A673 (cell line): Measurements from ENCODE around the gene PIN1. TPM values are rescaled to one million over a fixed set of nuclear protein-coding genes. Genes with fewer than 3 reads are reported as not detected.

ENCODE experiments used
- BruUV-seq: library from RNA; stranded (reverse); fragments of 400-500 nt; replicated peaks from 2 replicates; lab custom pipeline; 2021; lab: Mats Ljungman, UMichigan
- CTCF ChIA-PET: fragments of 300-600 bp; sonication (Branson Sonifier 250); formaldehyde crosslinking; loops from one replicate; lab custom pipeline; 2022; ENCODE audit warnings: antibody characterized with exemption; lab: Charles Lee
- POLR2A ChIA-PET: fragments of 300-600 bp; sonication (Branson Sonifier 250); formaldehyde crosslinking; loops from one replicate; lab custom pipeline; 2022; ENCODE audit warnings: antibody characterized with exemption; ENCODE audit not compliant: low non-redundant PET; lab: Charles Lee
- DNase-seq: peaks from one replicate; pipeline ENCODE4 v3.0.0-alpha.2; 2015; ENCODE audit warnings: low spot score
- H3K27ac ChIP-seq: fragments of 200-600 bp; sonication (generic); 2 replicates; pipeline ENCODE4 v1.5.1; 2016; ENCODE audit warnings: mixed run types, low read depth, mild to moderate bottlenecking, mixed read lengths, antibody characterized with exemption, low read length; ENCODE audit not compliant: poor library complexity, severe bottlenecking
- H3K27me3 ChIP-seq: fragments of 200-600 bp; sonication (generic); replicated peaks from 2 replicates; pipeline ENCODE4 v1.6.1; 2017; ENCODE audit warnings: mixed run types, low read depth, mild to moderate bottlenecking, mixed read lengths, antibody characterized with exemption, low read length; ENCODE audit not compliant: insufficient read depth, poor library complexity
- H3K36me3 ChIP-seq: fragments of 200-600 bp; sonication (generic); 2 replicates; pipeline ENCODE4 v1.6.1; 2016; ENCODE audit warnings: mixed run types, mild to moderate bottlenecking, mixed read lengths, antibody characterized with exemption, low read length; ENCODE audit not compliant: insufficient read depth, poor library complexity, severe bottlenecking
- H3K4me1 ChIP-seq: fragments of 200-600 bp; sonication (generic); 2 replicates; pipeline ENCODE4 v1.6.1; 2017; ENCODE audit warnings: mixed run types, mild to moderate bottlenecking, mixed read lengths, antibody characterized with exemption, low read length; ENCODE audit not compliant: insufficient read depth, poor library complexity, severe bottlenecking
- H3K4me3 ChIP-seq: fragments of 200-600 bp; sonication (generic); 2 replicates; pipeline ENCODE4 v1.5.1; 2016; ENCODE audit warnings: low read depth, mixed run types, mild to moderate bottlenecking, mixed read lengths, low read length; ENCODE audit not compliant: poor library complexity, severe bottlenecking
- H3K9me3 ChIP-seq: fragments of 200-600 bp; sonication (generic); 2 replicates; pipeline ENCODE4 v1.6.1; 2016; ENCODE audit warnings: mixed run types, low read depth, mild to moderate bottlenecking, mixed read lengths, antibody characterized with exemption, low read length; ENCODE audit not compliant: poor library complexity, severe bottlenecking
- CTCF ChIP-seq: fragments of 300-800, 200-600 bp; sonication (generic); conservative IDR thresholded peaks from 2 replicates; pipeline ENCODE4 v1.5.1; 2017; ENCODE audit warnings: low read depth, mild to moderate bottlenecking, antibody characterized with exemption, low read length, moderate library complexity, mixed read lengths
- EZH2 ChIP-seq: fragments of 200-600 bp; sonication (generic); IDR thresholded peaks from 2 replicates; pipeline ENCODE4 v1.6.1; 2017; ENCODE audit warnings: borderline replicate concordance, low read depth, mild to moderate bottlenecking, mixed read lengths, antibody characterized with exemption, low read length; ENCODE audit not compliant: poor library complexity, severe bottlenecking
- intact Hi-C: fragments of 100-400 bp; cut with micrococcal nuclease; formaldehyde crosslinking; loops from one replicate; pipeline ENCODE4 v1.10.0; 2022; ENCODE audit not compliant: unreplicated experiment
- total RNA-seq: library from RNA; stranded (reverse); gene quantifications from 2 replicates; pipeline ENCODE4 v1.2.3, GENCODE V29; 2021

Gene PIN1
- total RNA-seq, 1 experiment from 2014 or later, result 177 TPM

- ChIA-PET CTCF (no interaction called here), POLR2A (interaction anchor here (0.6 kb wide), 1 partner anchor 553 kb away, joined by 3 read pairs; the partner anchor contains the start of gene TYK2)
- intact Hi-C loops, result no loop called here
- BruUV-seq, result TSS peak; percentile 85
- Histone ChIP-seq H3K27me3 (no peaks in the 10 kb centered on the region), H3K4me3 (peak within 1 kb of the TSS; percentile 58), H3K27ac (peak within 1 kb of the TSS; percentile 67), H3K36me3 (peaks cover 11% of the 10 kb centered on the region), H3K4me1 (no peaks in the 10 kb centered on the region), H3K9me3 (no peaks in the 10 kb centered on the region)
- DNase-seq, result peak; percentile 94
- no peak for TF ChIP-seq CTCF
- TF ChIP-seq EZH2, result no peak
Observed at GRCh38 chr19:9827289-9828238, 7.6 kb upstream of the PIN1 start, which contains the start of gene UBL5. UBL5 (plus strand) TSS chr19:9827918; CDS start chr19:9828338, 420 bp downstream.

- no TSS peak for BruUV-seq
- TF ChIP-seq EZH2 (no peak), CTCF (no peak)
- no peak for DNase-seq
- Histone ChIP-seq H3K27ac (peak overlapping the region; percentile 67), H3K4me3 (peak overlapping the region; percentile 58), H3K4me1 (no peaks in the 10 kb centered on the region), H3K36me3 (peaks cover 11% of the 10 kb centered on the region), H3K9me3 (no peaks in the 10 kb centered on the region), H3K27me3 (no peaks in the 10 kb centered on the region)
- intact Hi-C loops, result no loop called here
- CTCF ChIA-PET, result no interaction called here
- POLR2A ChIA-PET, result interaction anchor here (0.6 kb wide), 1 partner anchor 194 kb away, joined by 3 read pairs; no protein-coding TSS in a partner anchor
Observed at GRCh38 chr19:9828551-9829063, 6.5 kb upstream of the PIN1 start.

GRCh38 chr19:9834307-9834725 lies 802 bp upstream of the PIN1 start:
- CTCF ChIA-PET, result no interaction called here
- TF ChIP-seq EZH2, result no peak
- TF ChIP-seq CTCF, result no peak
- intact Hi-C loops, result no loop called here
- no TSS peak for BruUV-seq
- no peak for DNase-seq
- POLR2A ChIA-PET, result interaction anchor here (1.0 kb wide), 1 partner anchor 25 kb away, joined by 5 read pairs; no protein-coding TSS in a partner anchor
- Histone ChIP-seq H3K27ac (no peak overlapping the region), H3K27me3 (no peaks in the 10 kb centered on the region), H3K9me3 (no peaks in the 10 kb centered on the region), H3K36me3 (peaks cover 23% of the 10 kb centered on the region), H3K4me3 (peak overlapping the region; percentile 99), H3K4me1 (no peaks in the 10 kb centered on the region)
